SU-DHL-6 (cell line): Measurements from ENCODE around the gene PIK3CA.

Experiments used
- H2AFZ ChIP-seq: fragments of 200-600 bp; sonication (generic); 2 replicates; pipeline ENCODE4 v1.6.1; 2014; ENCODE audit warnings: low read depth, mild to moderate bottlenecking, moderate library complexity, mixed read lengths, antibody characterized with exemption, low read length; ENCODE audit not compliant: severe bottlenecking
- H3F3A ChIP-seq: fragments of 200-600 bp; shearing (Covaris generic); 2 replicates; pipeline ENCODE4 v1.6.0; 2016; ENCODE audit warnings: antibody characterized with exemption, mild to moderate bottlenecking; ENCODE audit not compliant: insufficient read depth
- H3K27ac ChIP-seq: fragments of 200-600 bp; sonication (generic); 2 replicates; pipeline ENCODE4 v1.5.1; 2016; ENCODE audit warnings: low read depth, mild to moderate bottlenecking, low read length, moderate library complexity, mixed read lengths
- H3K27me3 ChIP-seq: fragments of 200-600 bp; sonication (generic), shearing (Covaris generic); 2 replicates; pipeline ENCODE4 v1.6.0; 2014; ENCODE audit warnings: mild to moderate bottlenecking, low read length
- H3K36me3 ChIP-seq: fragments of 200-600 bp; sonication (generic); 2 replicates; pipeline ENCODE4 v1.6.1; 2014; ENCODE audit warnings: mild to moderate bottlenecking, low read length, mixed read lengths
- H3K4me2 ChIP-seq: fragments of 300-600, 200-600 bp; shearing (Covaris generic), sonication (generic); 2 replicates; pipeline ENCODE4 v1.6.0; 2014; ENCODE audit warnings: low read length, low read depth, mild to moderate bottlenecking; ENCODE audit not compliant: poor library complexity, severe bottlenecking
- H3K4me3 ChIP-seq: fragments of 200-600 bp; sonication (generic); 2 replicates; pipeline ENCODE4 v1.5.1; 2014; ENCODE audit warnings: antibody characterized with exemption, low read length, mild to moderate bottlenecking, mixed read lengths; ENCODE audit not compliant: insufficient read depth, poor library complexity, severe bottlenecking
- H3K79me2 ChIP-seq: fragments of 200-600 bp; sonication (generic); 2 replicates; pipeline ENCODE4 v1.6.1; 2014; ENCODE audit warnings: mild to moderate bottlenecking, low read length, moderate library complexity; ENCODE audit not compliant: insufficient read depth
- H3K9ac ChIP-seq: fragments of 200-600 bp; sonication (generic); 2 replicates; pipeline ENCODE4 v1.7.0; 2014; ENCODE audit warnings: mild to moderate bottlenecking, low read length
- H3K9me2 ChIP-seq: fragments of 200-600 bp; sonication (generic); replicated peaks from 2 replicates; pipeline ENCODE4 v1.6.1; 2014; ENCODE audit warnings: low read length; ENCODE audit not compliant: insufficient read depth
- H3K9me3 ChIP-seq: fragments of 200-600 bp; sonication (generic); 2 replicates; pipeline ENCODE4 v1.6.1; 2014; ENCODE audit warnings: low read length, mixed read lengths; ENCODE audit not compliant: insufficient read depth
- H4K20me1 ChIP-seq: fragments of 200-600 bp; sonication (generic); 2 replicates; pipeline ENCODE4 v1.6.1; 2014; ENCODE audit warnings: low read depth, mild to moderate bottlenecking, antibody characterized with exemption, low read length, moderate library complexity, mixed read lengths
- CTCF ChIP-seq: fragments of 200-600 bp; sonication (generic); IDR thresholded peaks from one replicate; pipeline ENCODE4 v1.5.1; 2017; ENCODE audit warnings: antibody characterized with exemption, mild to moderate bottlenecking, low read length, moderate library complexity; ENCODE audit not compliant: insufficient read depth, poor library complexity, severe bottlenecking
- EZH2phosphoT487 ChIP-seq: fragments of 200-600 bp; sonication (generic), shearing (Covaris generic); conservative IDR thresholded peaks from 2 replicates; pipeline ENCODE4 v1.6.1; 2018; ENCODE audit warnings: mild to moderate bottlenecking, antibody characterized with exemption, low read length, moderate library complexity, mixed read lengths

Gene PIK3CA

GRCh38 chr3:179149406-179149867, 1.3 kb downstream of the PIK3CA start:
- Histone ChIP-seq H3K4me3 (peak overlapping the region; percentile 77), H3F3A (0 out of 2 replicates have a peak, but pooled peaks cover 3% of the 10 kb centered on the region), H3K79me2 (peaks cover 43% of the 10 kb centered on the region), H3K9me3 (no peaks in the 10 kb centered on the region), H3K36me3 (no peaks in the 10 kb centered on the region), H3K4me2 (peak overlapping the region; percentile 86), H2AFZ (peak overlapping the region; percentile 73), H3K27ac (no peak overlapping the region), H3K9me2 (no peaks in the 10 kb centered on the region), H4K20me1 (peaks cover 31% of the 10 kb centered on the region), H3K9ac (peak overlapping the region; percentile 89), H3K27me3 (no peaks in the 10 kb centered on the region)
- TF ChIP-seq EZH2phosphoT487 (no peak), CTCF (no peak)

GRCh38 chr3:179149951-179150350, 1.8 kb downstream of the PIK3CA start:
- H3K79me2 ChIP-seq, result peaks cover 43% of the 10 kb centered on the region
- no peaks in the 10 kb centered on the region for H3K27me3 ChIP-seq
- H3K36me3 ChIP-seq, result no peaks in the 10 kb centered on the region
- no peaks in the 10 kb centered on the region for H3K9me3 ChIP-seq
- peak overlapping the region; percentile 77 for H3K4me3 ChIP-seq
- peaks cover 34% of the 10 kb centered on the region for H4K20me1 ChIP-seq
- H3K9ac ChIP-seq, result no peak overlapping the region
- peak overlapping the region; percentile 86 for H3K4me2 ChIP-seq
- 0 out of 2 replicates have a peak, but pooled peaks cover 3% of the 10 kb centered on the region for H3F3A ChIP-seq
- H3K9me2 ChIP-seq, result no peaks in the 10 kb centered on the region
- H2AFZ ChIP-seq, result no peak overlapping the region
- no peak for TF ChIP-seq EZH2phosphoT487
- TF ChIP-seq CTCF, result no peak
- no peak overlapping the region for H3K27ac ChIP-seq

- no peak overlapping the region for H3K9ac ChIP-seq
- H3F3A ChIP-seq, result 0 out of 2 replicates have a peak, but pooled peaks cover 3% of the 10 kb centered on the region
- H3K4me3 ChIP-seq, result no peak overlapping the region
- H3K36me3 ChIP-seq, result no peaks in the 10 kb centered on the region
- TF ChIP-seq CTCF (no peak), EZH2phosphoT487 (no peak)
- peaks cover 39% of the 10 kb centered on the region for H4K20me1 ChIP-seq
- H3K79me2 ChIP-seq, result peaks cover 43% of the 10 kb centered on the region
- no peaks in the 10 kb centered on the region for H3K27me3 ChIP-seq
- no peak overlapping the region for H3K27ac ChIP-seq
- H3K4me2 ChIP-seq, result no peak overlapping the region
- no peak overlapping the region for H2AFZ ChIP-seq
- H3K9me2 ChIP-seq, result no peaks in the 10 kb centered on the region
- no peaks in the 10 kb centered on the region for H3K9me3 ChIP-seq
Observed at GRCh38 chr3:179150610-179151009, 2.5 kb downstream of the PIK3CA start.
